ENCODE data around the gene TTLL8.
A peak's percentile ranks its signal among the peaks of the same experiment; 100 is the strongest.

Gene TTLL8

GRCh38 chr22:50016988-50017700 is 41.0 kb downstream of the TTLL8 start:
- no peak for DNase-seq

GRCh38 chr22:50016308-50016987 is 41.6 kb downstream of the TTLL8 start:
- DNase-seq: no peak

GRCh38 chr22:50015451-50016307 is 42.4 kb downstream of the TTLL8 start:
- no peak for DNase-seq

GRCh38 chr22:50014655-50015401 is 43.3 kb downstream of the TTLL8 start:
- no peak for DNase-seq

GRCh38 chr22:50014053-50014501 is 44.0 kb downstream of the TTLL8 start:
- no peak for DNase-seq

GRCh38 chr22:50012211-50013181 is 45.6 kb downstream of the TTLL8 start, which contains the start of gene IL17REL:
Gene IL17REL (minus strand): TSS chr22:50012765. CDS start chr22:50012646, 119 bp downstream.
- peak in 1 of 2 experiments; percentile 11 for DNase-seq

- DNase-seq: no peak
Measured at GRCh38 chr22:50011447-50012210, 46.5 kb downstream of the TTLL8 start.

GRCh38 chr22:50010676-50011446 is 47.2 kb downstream of the TTLL8 start:
- no peak for DNase-seq

GRCh38 chr22:50009765-50010675 is 48.1 kb downstream of the TTLL8 start:
- no peak for DNase-seq

GRCh38 chr22:50009251-50009650 is 48.8 kb downstream of the TTLL8 start:
- DNase-seq: no peak

- no peak for DNase-seq
Measured at GRCh38 chr22:50008151-50009040, 49.7 kb downstream of the TTLL8 start.

- no peak for DNase-seq
Measured at GRCh38 chr22:50007057-50007511, 51.0 kb downstream of the TTLL8 start.

- DNase-seq: no peak
Measured at GRCh38 chr22:50004918-50005317, 53.2 kb downstream of the TTLL8 start.

GRCh38 chr22:50002791-50003190 is 55.3 kb downstream of the TTLL8 start:
- DNase-seq: no peak

- DNase-seq: no peak
Measured at GRCh38 chr22:50001388-50002231, 56.5 kb downstream of the TTLL8 start.
